Measurements from ENCODE around the gene CCDC89.

GRCh38 chr11:85647604-85648299 lies 38.2 kb downstream of the CCDC89 start, which contains the start of gene TMEM126A:
- TF ChIP-seq CHD4 (IDR thresholded peaks at IDR 0.05; ENCODE audit: borderline replicate concordance) (no peak), CTCF (IDR thresholded peaks at IDR 0.05) (no peak), CEBPB (IDR thresholded peaks at IDR 0.05) (peak in 1 of 2 experiments; percentile 33; a peak in 1 of 4 replicates), POLR2A (IDR thresholded peaks at IDR 0.05; ENCODE audit: low read length) (peak; percentile 88), REST (IDR thresholded peaks at IDR 0.05) (no peak), E2F6 (IDR thresholded peaks at IDR 0.05; ENCODE audit: borderline replicate concordance, low read depth) (peak; percentile 56; the same call in 1 of the 2 replicates), JUN (IDR thresholded peaks at IDR 0.05) (peak; percentile 68 to 79; a peak in 4 of 5 replicates), CHD2 (IDR thresholded peaks at IDR 0.05; ENCODE audit: low read length, partially characterized antibody) (no peak)
